Heart left ventricle (tissue), 13 donors: ENCODE measurements around the gene SNTA1.

ENCODE experiments used
- CTCF ChIP-seq, 12 donors: fragments of 200-600 bp; sonication (generic) in 4 of 12; IDR thresholded peaks; one replicate each; pipeline versions ENCODE4 v1.5.0 to v1.8.0; 2018 to 2022; ENCODE audit warnings: antibody characterized with exemption in 12 of 12, mild to moderate bottlenecking in 5 of 12
- POLR2A ChIP-seq, 2 donors: fragments of 450-650 bp; IDR thresholded peaks; one replicate each; pipeline ENCODE4 v1.6.1; 2017; ENCODE audit warnings: antibody characterized with exemption in 2 of 2, mild to moderate bottlenecking in 2 of 2, moderate library complexity in 2 of 2
- donor health status: ischemic (EF 13 %, LVEDD 7.1; RV severe dilation, severe dysfunction).
- donor health status: DM: no; HTN: yes; CAD: no.
- donor health status: DM: no; HTN: no; CAD: no.
- donor health status: ischemic (EF 25% LVEDD 6.9; RV normal size, moderate dysfunction).
- donor health status: ischemic (EF 25% LVEDD 5.7; RV mildly dilated, moderate dysfunction).
- donor health status: ischemic (EF 35%, LVEDD 5.7; RV mildly dilated, moderate dysfunction).
- donor health status: nonischemic (EF 11% LVEDD 7.7; RV severe dilation, severe dysfunction).
- donor health status: DM: yes; HTN: yes; CAD: no.
- donor health status: PGD.
- donor health status: ischemic (EF 29% LVEDD 5.4; RV normal size, mild dysfunction).
- donor health status: nonischemic (EF 23%, LVEDD 6.1; RV moderate dilation, normal function).

DNA sequence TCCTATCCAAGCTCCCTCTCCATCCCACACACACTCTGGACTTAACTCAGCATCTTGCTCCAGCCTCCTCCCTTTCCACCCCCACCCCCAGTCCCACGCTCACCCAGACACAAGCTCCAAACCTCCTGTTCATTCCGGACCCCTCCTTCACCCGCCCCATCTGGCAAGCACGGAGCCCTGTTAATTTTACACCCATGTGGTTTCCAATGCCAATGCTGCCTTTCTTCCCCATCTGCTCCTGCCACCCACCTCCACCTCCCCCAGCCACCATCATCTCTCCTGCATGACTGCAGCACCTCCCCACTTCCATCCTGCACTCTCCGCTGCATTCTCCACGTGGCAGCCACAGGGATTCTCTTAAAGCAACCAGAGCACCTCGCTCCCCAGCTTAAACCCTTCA lies 32.3 kb downstream of the SNTA1 start:
- TF ChIP-seq CTCF (IDR thresholded peaks at IDR 0.05) (no peak), POLR2A (IDR thresholded peaks at IDR 0.05) (no peak)
